SK-N-SH treated with all-trans-retinoic acid at 6 μM for 48 hours (cell line): Measurements from ENCODE around the gene MARK3.

Source experiments
- ATAC-seq: fragments of 200-7000 bp; cut with Tn5 transposase; 3 replicates; pipeline ENCODE4 v1.9.1; 2020; ENCODE audit warnings: mild to moderate bottlenecking, moderate library complexity
- ARNTL ChIP-seq: fragments of 450-650 bp; formaldehyde crosslinking; IDR thresholded peaks from 2 replicates; pipeline ENCODE4 v1.5.0; 2020; ENCODE audit warnings: low read depth, mild to moderate bottlenecking, moderate library complexity, borderline replicate concordance
- BACH2 ChIP-seq: fragments of 250-450 bp; sonication (Bioruptor Pico); IDR thresholded peaks from 2 replicates; pipeline ENCODE4 v1.9.0; 2021; ENCODE audit warnings: mild to moderate bottlenecking, borderline replicate concordance
- CREB5 ChIP-seq: fragments of 250-450 bp; sonication (Bioruptor Pico); IDR thresholded peaks from 2 replicates; pipeline ENCODE4 v1.5.1; 2020; ENCODE audit warnings: low read depth, mild to moderate bottlenecking, moderate library complexity
- CSDC2 ChIP-seq: fragments of 250-450 bp; sonication (Bioruptor Pico); IDR thresholded peaks from 2 replicates; pipeline ENCODE4 v1.5.0; 2020; ENCODE audit warnings: mild to moderate bottlenecking, moderate library complexity
- CSRNP3 ChIP-seq: fragments of 250-450 bp; sonication (Bioruptor Pico); IDR thresholded peaks from 2 replicates; pipeline ENCODE4 v1.5.1; 2021; ENCODE audit warnings: mild to moderate bottlenecking, moderate library complexity
- ESRRG ChIP-seq: fragments of 250-450 bp; sonication (Bioruptor Pico); IDR thresholded peaks from 2 replicates; pipeline ENCODE4 v1.6.1; 2021; ENCODE audit warnings: mild to moderate bottlenecking
- GLIS3 ChIP-seq: fragments of 250-450 bp; sonication (Bioruptor Pico); IDR thresholded peaks from 2 replicates; pipeline ENCODE4 v1.5.0; 2020; ENCODE audit warnings: mild to moderate bottlenecking, moderate library complexity
- ISL1 ChIP-seq: fragments of 250-450 bp; sonication (Bioruptor Pico); IDR thresholded peaks from 2 replicates; pipeline ENCODE4 v2.1.2; 2022; ENCODE audit warnings: mild to moderate bottlenecking, moderate library complexity
- OSR1 ChIP-seq: fragments of 250-450 bp; sonication (Bioruptor Pico); IDR thresholded peaks from 2 replicates; pipeline ENCODE4 v1.8.0; 2022; ENCODE audit warnings: moderate library complexity, mild to moderate bottlenecking, inconsistent platforms
- PATZ1 ChIP-seq: fragments of 250-450 bp; sonication (Bioruptor Pico); IDR thresholded peaks from 2 replicates; pipeline ENCODE4 v1.8.0; 2020; ENCODE audit warnings: mild to moderate bottlenecking, moderate library complexity, borderline replicate concordance
- POU6F1 ChIP-seq: fragments of 250-450 bp; sonication (Bioruptor Pico); IDR thresholded peaks from 2 replicates; pipeline ENCODE4 v1.8.0; 2021; ENCODE audit warnings: low read depth, mild to moderate bottlenecking, moderate library complexity, borderline replicate concordance
- PPARA ChIP-seq: fragments of 250-450 bp; sonication (Bioruptor Pico); IDR thresholded peaks from 2 replicates; pipeline ENCODE4 v1.5.0; 2020; ENCODE audit warnings: mild to moderate bottlenecking, borderline replicate concordance
- RARB ChIP-seq: fragments of 250-450 bp; sonication (Bioruptor Pico); IDR thresholded peaks from 2 replicates; pipeline ENCODE4 v1.8.0; 2021; ENCODE audit warnings: mild to moderate bottlenecking, moderate library complexity
- SNAI2 ChIP-seq: fragments of 250-450 bp; sonication (Bioruptor Pico); IDR thresholded peaks from 2 replicates; pipeline ENCODE4 v1.5.0; 2020; ENCODE audit warnings: mild to moderate bottlenecking, moderate library complexity
- TCF4 ChIP-seq: fragments of 250-450 bp; sonication (Bioruptor Pico); IDR thresholded peaks from 2 replicates; pipeline ENCODE4 v1.8.0; 2021; ENCODE audit warnings: mild to moderate bottlenecking, moderate library complexity, borderline replicate concordance
- TOX ChIP-seq: fragments of 250-450 bp; sonication (Bioruptor Pico); IDR thresholded peaks from 2 replicates; pipeline ENCODE4 v1.8.0; 2021; ENCODE audit warnings: mild to moderate bottlenecking, moderate library complexity, borderline replicate concordance
- TSHZ2 ChIP-seq: fragments of 250-450 bp; sonication (Bioruptor Pico); IDR thresholded peaks from 2 replicates; pipeline ENCODE4 v1.5.0; 2020; ENCODE audit warnings: mild to moderate bottlenecking, moderate library complexity
- ZC3H10 ChIP-seq: fragments of 250-450 bp; sonication (Bioruptor Pico); IDR thresholded peaks from 2 replicates; pipeline ENCODE4 v1.5.1; 2021; ENCODE audit warnings: mild to moderate bottlenecking, moderate library complexity
- ZFP3 ChIP-seq: fragments of 250-450 bp; sonication (Bioruptor Pico); IDR thresholded peaks from 2 replicates; pipeline ENCODE4 v1.5.0; 2020; ENCODE audit warnings: mild to moderate bottlenecking, moderate library complexity
- ZFP30 ChIP-seq: fragments of 450-650 bp; formaldehyde crosslinking; IDR thresholded peaks from 2 replicates; pipeline ENCODE4 v1.5.0; 2022; ENCODE audit warnings: mild to moderate bottlenecking, moderate library complexity
- ZNF565 ChIP-seq: fragments of 450-650 bp; formaldehyde crosslinking; conservative IDR thresholded peaks from 2 replicates; pipeline ENCODE4 v1.5.0; 2020; ENCODE audit warnings: low read depth, mild to moderate bottlenecking, moderate library complexity
- ZNF8 ChIP-seq: fragments of 450-650 bp; formaldehyde crosslinking; IDR thresholded peaks from 2 replicates; pipeline ENCODE4 v1.5.0; 2020; ENCODE audit warnings: mild to moderate bottlenecking, moderate library complexity

The MARK3 gene

GRCh38 chr14:103491691-103492090 lies 106.5 kb downstream of the MARK3 start (continued):
- no peak for TF ChIP-seq TSHZ2 (CRISPR knock-in tag)
- TF ChIP-seq CSDC2 (CRISPR knock-in tag) = no peak
- no peak for TF ChIP-seq PPARA (CRISPR knock-in tag)
- TF ChIP-seq ZC3H10 (CRISPR knock-in tag) = no peak
- no peak for TF ChIP-seq SNAI2 (CRISPR knock-in tag)
- TF ChIP-seq RARB = no peak

- TF ChIP-seq BACH2 (CRISPR knock-in tag) (no peak), OSR1 (CRISPR knock-in tag) (no peak), RARB (no peak), PATZ1 (CRISPR knock-in tag) (no peak), ZFP30 (CRISPR knock-in tag) (no peak), SNAI2 (CRISPR knock-in tag) (no peak), ISL1 (no peak), ZFP3 (no peak), TCF4 (no peak), ESRRG (no peak), TOX (CRISPR knock-in tag) (no peak), ARNTL (CRISPR knock-in tag) (no peak), ZC3H10 (CRISPR knock-in tag) (no peak), ZNF565 (CRISPR knock-in tag) (no peak), CREB5 (CRISPR knock-in tag) (no peak), PPARA (CRISPR knock-in tag) (no peak), POU6F1 (CRISPR knock-in tag) (no peak), GLIS3 (CRISPR knock-in tag) (no peak), ZNF8 (no peak)
- no peak for ATAC-seq
Measured at GRCh38 chr14:103492156-103492925, 107.1 kb downstream of the MARK3 start.

- TF ChIP-seq PPARA (CRISPR knock-in tag) (no peak), ZFP30 (CRISPR knock-in tag) (no peak), CSRNP3 (no peak), ISL1 (no peak), ZNF8 (no peak), TOX (CRISPR knock-in tag) (no peak), BACH2 (CRISPR knock-in tag) (no peak), CSDC2 (CRISPR knock-in tag) (no peak), SNAI2 (CRISPR knock-in tag) (no peak), ESRRG (no peak), POU6F1 (CRISPR knock-in tag) (no peak)
- ATAC-seq = no peak
Measured at GRCh38 chr14:103495854-103496253, 110.6 kb downstream of the MARK3 start.
